ENCODE measurements around the gene CSRP3.

GRCh38 chr11:19185036-19185435 lies 16.7 kb downstream of the CSRP3 start:
- TF ChIP-seq CTCF (IDR thresholded peaks at IDR 0.05; ENCODE audit: extremely low read depth in 1 of 2, insufficient read depth in 1 of 2, low read depth in 1 of 2, low read length in 2 of 2) = no peak
- TF ChIP-seq MAX (IDR thresholded peaks at IDR 0.05; ENCODE audit: insufficient read depth, insufficient read length) = no peak
- TF ChIP-seq EZH2 (IDR thresholded peaks at IDR 0.05; ENCODE audit: borderline replicate concordance, low read depth, low read length, severe bottlenecking) = no peak

All from endothelial cell of umbilical vein (primary cell).